ENCODE data around the gene SMTN. TPM values are rescaled to one million over a fixed set of nuclear protein-coding genes. Genes with fewer than 3 reads are reported as not detected.

The SMTN gene
- total and polyA plus RNA-seq, 4 donors = 10.1 to 47.3 (median 13.8) TPM

- no peaks in the 10 kb centered on the region for H3K27me3 ChIP-seq (ENCODE audit: control insufficient read depth in 4 of 4, insufficient read depth in 4 of 4, low read length in 3 of 4)
- H3K9me3 ChIP-seq (ENCODE audit: control insufficient read depth in 4 of 4, low read length in 3 of 4) = no peaks in the 10 kb centered on the region
- no peak for DNase-seq (ENCODE audit: low spot score)
- no peak overlapping the region for H3K9ac ChIP-seq (ENCODE audit: low read depth in 1 of 2, low read length in 2 of 2)
- no peak overlapping the region for H3K27ac ChIP-seq (ENCODE audit: low read depth in 1 of 2, low read length in 2 of 2)
- no peak overlapping the region for H3K4me3 ChIP-seq (ENCODE audit: low read depth in 1 of 3, low read length in 3 of 3)
- H3K4me1 ChIP-seq (ENCODE audit: control insufficient read depth in 4 of 4, insufficient read depth in 4 of 4, low read length in 3 of 4) = no peaks in the 10 kb centered on the region
- no peak for TF ChIP-seq FOXA1 (IDR thresholded peaks at IDR 0.05)
- WGBS = 69% methylated on average over 36 of the region's 36 CpGs
- peaks cover 0 to 5% (median 2%) of the 10 kb centered on the region in 4 donors for H3K36me3 ChIP-seq (ENCODE audit: control insufficient read depth in 4 of 4, insufficient read depth in 3 of 4, low read depth in 1 of 4, low read length in 3 of 4)
Observed at GRCh38 chr22:31098632-31099110, 17.6 kb downstream of the SMTN start.

DNA sequence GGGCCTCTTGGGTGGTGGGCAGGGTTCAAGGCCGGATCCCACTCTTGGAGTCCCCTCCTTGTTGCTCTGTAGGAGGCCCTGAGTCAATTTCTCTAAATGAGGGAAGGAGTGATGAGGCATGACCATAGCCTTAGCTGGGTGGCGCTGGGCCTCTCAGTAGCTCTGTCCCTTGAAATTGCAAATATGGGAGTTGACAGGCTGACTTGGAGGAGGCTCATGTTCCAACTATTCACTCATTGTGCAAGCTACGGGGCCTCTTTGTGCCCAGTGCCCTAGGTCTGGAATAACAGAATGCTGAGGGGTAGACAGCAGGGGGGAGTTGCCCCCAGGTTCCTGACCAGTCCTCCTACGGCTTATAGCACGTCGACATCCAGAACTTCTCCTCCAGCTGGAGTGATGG, 18.3 kb downstream of the SMTN start:
- DNase-seq (ENCODE audit: low spot score) = no peak
- Histone ChIP-seq H3K27ac (ENCODE audit: low read depth in 1 of 2, low read length in 2 of 2) (no peak overlapping the region), H3K4me1 (ENCODE audit: control insufficient read depth in 4 of 4, insufficient read depth in 4 of 4, low read length in 3 of 4) (no peaks in the 10 kb centered on the region), H3K9me3 (ENCODE audit: control insufficient read depth in 4 of 4, low read length in 3 of 4) (no peaks in the 10 kb centered on the region), H3K9ac (ENCODE audit: low read depth in 1 of 2, low read length in 2 of 2) (no peak overlapping the region), H3K36me3 (ENCODE audit: control insufficient read depth in 4 of 4, insufficient read depth in 3 of 4, low read depth in 1 of 4, low read length in 3 of 4) (peaks cover 0 to 5% (median 2%) of the 10 kb centered on the region in 4 donors), H3K4me3 (ENCODE audit: low read depth in 1 of 3, low read length in 3 of 3) (no peak overlapping the region), H3K27me3 (ENCODE audit: control insufficient read depth in 4 of 4, insufficient read depth in 4 of 4, low read length in 3 of 4) (no peaks in the 10 kb centered on the region)
- 94% methylated on average over 6 of the region's 6 CpGs for WGBS
- TF ChIP-seq HNF4A (conservative IDR thresholded peaks at IDR 0.05) (no peak), FOXA1 (IDR thresholded peaks at IDR 0.05) (no peak), CTCF (IDR thresholded peaks at IDR 0.05; ENCODE audit: low read depth, low read length, missing input control) (no peak), RXRA (IDR thresholded peaks at IDR 0.05) (no peak), MAX (IDR thresholded peaks at IDR 0.05) (no peak), JUND (IDR thresholded peaks at IDR 0.05) (no peak), GABPA (IDR thresholded peaks at IDR 0.05 in 1 of 2, conservative IDR thresholded peaks at IDR 0.05 in 1 of 2) (no peak), SP1 (IDR thresholded peaks at IDR 0.05) (no peak), RAD21 (IDR thresholded peaks at IDR 0.05) (no peak)
- TF ChIP-seq, protein P1, sequence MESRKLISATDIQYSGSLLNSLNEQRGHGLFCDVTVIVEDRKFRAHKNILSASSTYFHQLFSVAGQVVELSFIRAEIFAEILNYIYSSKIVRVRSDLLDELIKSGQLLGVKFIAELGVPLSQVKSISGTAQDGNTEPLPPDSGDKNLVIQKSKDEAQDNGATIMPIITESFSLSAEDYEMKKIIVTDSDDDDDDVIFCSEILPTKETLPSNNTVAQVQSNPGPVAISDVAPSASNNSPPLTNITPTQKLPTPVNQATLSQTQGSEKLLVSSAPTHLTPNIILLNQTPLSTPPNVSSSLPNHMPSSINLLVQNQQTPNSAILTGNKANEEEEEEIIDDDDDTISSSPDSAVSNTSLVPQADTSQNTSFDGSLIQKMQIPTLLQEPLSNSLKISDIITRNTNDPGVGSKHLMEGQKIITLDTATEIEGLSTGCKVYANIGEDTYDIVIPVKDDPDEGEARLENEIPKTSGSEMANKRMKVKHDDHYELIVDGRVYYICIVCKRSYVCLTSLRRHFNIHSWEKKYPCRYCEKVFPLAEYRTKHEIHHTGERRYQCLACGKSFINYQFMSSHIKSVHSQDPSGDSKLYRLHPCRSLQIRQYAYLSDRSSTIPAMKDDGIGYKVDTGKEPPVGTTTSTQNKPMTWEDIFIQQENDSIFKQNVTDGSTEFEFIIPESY (IDR thresholded peaks at IDR 0.05) = no peak
- TF ChIP-seq, protein P2, sequence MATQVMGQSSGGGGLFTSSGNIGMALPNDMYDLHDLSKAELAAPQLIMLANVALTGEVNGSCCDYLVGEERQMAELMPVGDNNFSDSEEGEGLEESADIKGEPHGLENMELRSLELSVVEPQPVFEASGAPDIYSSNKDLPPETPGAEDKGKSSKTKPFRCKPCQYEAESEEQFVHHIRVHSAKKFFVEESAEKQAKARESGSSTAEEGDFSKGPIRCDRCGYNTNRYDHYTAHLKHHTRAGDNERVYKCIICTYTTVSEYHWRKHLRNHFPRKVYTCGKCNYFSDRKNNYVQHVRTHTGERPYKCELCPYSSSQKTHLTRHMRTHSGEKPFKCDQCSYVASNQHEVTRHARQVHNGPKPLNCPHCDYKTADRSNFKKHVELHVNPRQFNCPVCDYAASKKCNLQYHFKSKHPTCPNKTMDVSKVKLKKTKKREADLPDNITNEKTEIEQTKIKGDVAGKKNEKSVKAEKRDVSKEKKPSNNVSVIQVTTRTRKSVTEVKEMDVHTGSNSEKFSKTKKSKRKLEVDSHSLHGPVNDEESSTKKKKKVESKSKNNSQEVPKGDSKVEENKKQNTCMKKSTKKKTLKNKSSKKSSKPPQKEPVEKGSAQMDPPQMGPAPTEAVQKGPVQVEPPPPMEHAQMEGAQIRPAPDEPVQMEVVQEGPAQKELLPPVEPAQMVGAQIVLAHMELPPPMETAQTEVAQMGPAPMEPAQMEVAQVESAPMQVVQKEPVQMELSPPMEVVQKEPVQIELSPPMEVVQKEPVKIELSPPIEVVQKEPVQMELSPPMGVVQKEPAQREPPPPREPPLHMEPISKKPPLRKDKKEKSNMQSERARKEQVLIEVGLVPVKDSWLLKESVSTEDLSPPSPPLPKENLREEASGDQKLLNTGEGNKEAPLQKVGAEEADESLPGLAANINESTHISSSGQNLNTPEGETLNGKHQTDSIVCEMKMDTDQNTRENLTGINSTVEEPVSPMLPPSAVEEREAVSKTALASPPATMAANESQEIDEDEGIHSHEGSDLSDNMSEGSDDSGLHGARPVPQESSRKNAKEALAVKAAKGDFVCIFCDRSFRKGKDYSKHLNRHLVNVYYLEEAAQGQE (IDR thresholded peaks at IDR 0.05) = no peak

Measured in liver (tissue), 9 donors.